Effector memory CD4-positive, alpha-beta T cell (primary cell): ENCODE measurements around the gene FER1L5.

Experiments
- DNase-seq, 3 donors: peaks; one replicate each; pipeline ENCODE4 v3.0.0-alpha.2; 2020
- H3K27ac ChIP-seq: 2 replicates; pipeline ENCODE4 v1.7.0; 2013; ENCODE audit warnings: mild to moderate bottlenecking, low read length, moderate library complexity; ENCODE audit not compliant: insufficient read depth, poor library complexity, severe bottlenecking
- H3K27me3 ChIP-seq: replicated peaks from 2 replicates; pipeline ENCODE4 v1.7.0; 2013; ENCODE audit warnings: mild to moderate bottlenecking, low read length; ENCODE audit not compliant: insufficient read depth, control insufficient read depth, poor library complexity, severe bottlenecking
- H3K36me3 ChIP-seq: 2 replicates; pipeline ENCODE4 v1.7.0; 2013; ENCODE audit warnings: mild to moderate bottlenecking, low read length, moderate library complexity; ENCODE audit not compliant: control insufficient read depth, insufficient read depth
- H3K4me1 ChIP-seq: 2 replicates; pipeline ENCODE4 v1.7.0; 2013; ENCODE audit warnings: low read length, mild to moderate bottlenecking; ENCODE audit not compliant: control insufficient read depth, insufficient read depth, poor library complexity, severe bottlenecking
- H3K4me3 ChIP-seq: 2 replicates; pipeline ENCODE4 v1.7.0; 2013; ENCODE audit warnings: low read length, low read depth, mild to moderate bottlenecking; ENCODE audit not compliant: insufficient read depth, poor library complexity, severe bottlenecking
- H3K9me3 ChIP-seq: 2 replicates; pipeline ENCODE4 v1.7.0; 2013; ENCODE audit warnings: mild to moderate bottlenecking, low read length, moderate library complexity; ENCODE audit not compliant: control insufficient read depth

Gene FER1L5

DNA sequence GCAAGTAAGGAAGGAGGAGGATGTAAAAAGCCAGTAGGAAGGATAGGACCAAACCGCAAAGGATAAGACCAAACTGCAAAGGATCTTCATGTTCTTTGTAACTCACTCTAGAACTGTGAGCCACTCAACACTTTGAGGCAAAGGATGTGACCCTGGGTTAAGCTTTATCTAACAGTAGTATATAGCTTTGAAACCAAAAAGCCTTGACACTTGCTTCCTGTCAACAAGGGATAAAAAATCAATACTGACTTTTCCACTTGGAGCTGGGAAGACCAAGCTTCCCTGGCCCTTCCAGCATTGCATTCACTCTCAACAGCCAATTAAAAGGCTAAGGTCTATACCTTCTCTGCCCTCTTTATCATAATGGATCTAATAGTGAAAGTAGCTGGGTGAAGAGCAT lies 26.4 kb upstream of the FER1L5 start:
- H3K4me3 ChIP-seq: no peak overlapping the region
- H3K4me1 ChIP-seq: no peaks in the 10 kb centered on the region
- H3K36me3 ChIP-seq: peaks cover 39% of the 10 kb centered on the region
- no peaks in the 10 kb centered on the region for H3K27me3 ChIP-seq
- no peak overlapping the region for H3K27ac ChIP-seq
- DNase-seq: no peak
- H3K9me3 ChIP-seq: no peaks in the 10 kb centered on the region

- no peaks in the 10 kb centered on the region for H3K9me3 ChIP-seq
- H3K27ac ChIP-seq: no peak overlapping the region
- DNase-seq: no peak
- no peak overlapping the region for H3K4me3 ChIP-seq
- H3K4me1 ChIP-seq: no peaks in the 10 kb centered on the region
- peaks cover 35% of the 10 kb centered on the region for H3K36me3 ChIP-seq
- H3K27me3 ChIP-seq: no peaks in the 10 kb centered on the region
These were observed 26.0 kb upstream of the FER1L5 start for GRCh38 chr2:96616535-96616934.

- no peak overlapping the region for H3K4me3 ChIP-seq
- no peak overlapping the region for H3K27ac ChIP-seq
- H3K4me1 ChIP-seq: no peaks in the 10 kb centered on the region
- H3K36me3 ChIP-seq: peaks cover 30% of the 10 kb centered on the region
- no peak for DNase-seq
- no peaks in the 10 kb centered on the region for H3K9me3 ChIP-seq
- no peaks in the 10 kb centered on the region for H3K27me3 ChIP-seq
These were observed 25.6 kb upstream of the FER1L5 start for GRCh38 chr2:96617012-96617411.

DNA sequence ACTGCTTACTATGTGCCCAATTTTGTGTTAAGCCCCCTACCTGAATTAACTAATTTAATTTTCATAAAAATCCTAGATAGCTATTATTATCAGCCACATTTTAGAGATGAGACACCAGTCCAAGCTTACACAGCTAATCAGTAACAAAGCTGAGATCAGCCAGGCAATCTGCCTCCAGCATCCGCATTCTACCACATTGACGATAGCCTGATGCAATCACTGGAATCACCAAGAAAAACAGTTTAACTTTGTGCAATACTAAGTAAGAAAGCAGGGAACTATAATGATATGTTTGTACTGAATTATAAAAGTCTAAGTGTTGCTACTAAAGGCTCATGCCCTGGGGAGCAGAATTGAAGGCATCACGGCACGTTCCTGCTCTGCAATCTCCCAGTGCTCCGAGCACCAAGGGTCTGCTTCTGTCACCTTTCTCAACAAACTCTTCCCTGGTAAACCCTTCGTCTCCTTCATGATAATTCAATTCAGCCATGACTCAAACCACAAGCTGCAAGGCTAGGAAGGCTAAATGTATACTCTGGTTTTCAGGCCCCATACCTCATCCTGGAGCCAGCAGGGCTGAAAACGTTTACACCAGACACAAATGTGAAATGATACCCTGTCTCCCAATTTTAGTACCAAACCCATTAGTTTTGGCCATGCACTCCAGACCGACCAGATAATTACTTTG lies 23.8 kb upstream of the FER1L5 start:
- no peak for DNase-seq
- no peaks in the 10 kb centered on the region for H3K27me3 ChIP-seq
- no peak overlapping the region for H3K4me3 ChIP-seq
- H3K36me3 ChIP-seq: peaks cover 14% of the 10 kb centered on the region
- no peaks in the 10 kb centered on the region for H3K9me3 ChIP-seq
- no peak overlapping the region for H3K27ac ChIP-seq
- no peaks in the 10 kb centered on the region for H3K4me1 ChIP-seq

- H3K27ac ChIP-seq: no peak overlapping the region
These were observed 20.0 kb upstream of the FER1L5 start for GRCh38 chr2:96622544-96622943.

GRCh38 chr2:96623116-96623515 lies 19.4 kb upstream of the FER1L5 start:
- H3K4me3 ChIP-seq: no peak overlapping the region
- no peaks in the 10 kb centered on the region for H3K4me1 ChIP-seq
- H3K9me3 ChIP-seq: no peaks in the 10 kb centered on the region
- no peak overlapping the region for H3K27ac ChIP-seq
- H3K36me3 ChIP-seq: peaks cover 22% of the 10 kb centered on the region
- H3K27me3 ChIP-seq: no peaks in the 10 kb centered on the region
- DNase-seq: no peak

More at GRCh38 chr2:96622544-96622943, 20.0 kb upstream of the FER1L5 start:
- peaks cover 17% of the 10 kb centered on the region for H3K36me3 ChIP-seq
- no peaks in the 10 kb centered on the region for H3K9me3 ChIP-seq
- no peak for DNase-seq
- H3K4me1 ChIP-seq: no peaks in the 10 kb centered on the region
- no peaks in the 10 kb centered on the region for H3K27me3 ChIP-seq
- H3K4me3 ChIP-seq: no peak overlapping the region

- Histone ChIP-seq H3K27me3 (no peaks in the 10 kb centered on the region), H3K36me3 (peaks cover 24% of the 10 kb centered on the region), H3K9me3 (no peaks in the 10 kb centered on the region), H3K4me3 (no peak overlapping the region), H3K4me1 (no peaks in the 10 kb centered on the region), H3K27ac (no peak overlapping the region)
- no peak for DNase-seq
These were observed 16.7 kb upstream of the FER1L5 start for GRCh38 chr2:96625571-96626552.

DNA sequence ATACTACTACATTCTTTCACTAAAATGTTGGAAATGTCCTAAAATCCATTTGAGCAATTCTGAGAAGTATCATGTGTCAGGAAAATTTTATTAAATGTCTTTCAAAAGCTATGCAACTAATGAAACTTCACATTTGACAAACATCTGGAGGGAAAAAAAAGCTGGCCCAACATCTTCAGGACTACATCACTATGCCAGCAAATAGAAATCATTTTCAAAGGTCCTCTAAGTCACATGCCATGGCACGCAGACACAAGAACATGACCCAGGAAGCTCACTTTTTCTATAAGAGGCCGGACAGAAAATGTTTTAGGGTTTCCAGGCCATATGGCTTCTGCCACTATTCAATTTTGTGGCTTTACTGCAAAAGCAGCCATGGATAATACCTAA lies 16.0 kb upstream of the FER1L5 start:
- H3K4me1 ChIP-seq: no peaks in the 10 kb centered on the region
- DNase-seq: no peak
- no peak overlapping the region for H3K4me3 ChIP-seq
- no peaks in the 10 kb centered on the region for H3K9me3 ChIP-seq
- H3K27ac ChIP-seq: no peak overlapping the region
- H3K27me3 ChIP-seq: no peaks in the 10 kb centered on the region
- peaks cover 29% of the 10 kb centered on the region for H3K36me3 ChIP-seq

DNA sequence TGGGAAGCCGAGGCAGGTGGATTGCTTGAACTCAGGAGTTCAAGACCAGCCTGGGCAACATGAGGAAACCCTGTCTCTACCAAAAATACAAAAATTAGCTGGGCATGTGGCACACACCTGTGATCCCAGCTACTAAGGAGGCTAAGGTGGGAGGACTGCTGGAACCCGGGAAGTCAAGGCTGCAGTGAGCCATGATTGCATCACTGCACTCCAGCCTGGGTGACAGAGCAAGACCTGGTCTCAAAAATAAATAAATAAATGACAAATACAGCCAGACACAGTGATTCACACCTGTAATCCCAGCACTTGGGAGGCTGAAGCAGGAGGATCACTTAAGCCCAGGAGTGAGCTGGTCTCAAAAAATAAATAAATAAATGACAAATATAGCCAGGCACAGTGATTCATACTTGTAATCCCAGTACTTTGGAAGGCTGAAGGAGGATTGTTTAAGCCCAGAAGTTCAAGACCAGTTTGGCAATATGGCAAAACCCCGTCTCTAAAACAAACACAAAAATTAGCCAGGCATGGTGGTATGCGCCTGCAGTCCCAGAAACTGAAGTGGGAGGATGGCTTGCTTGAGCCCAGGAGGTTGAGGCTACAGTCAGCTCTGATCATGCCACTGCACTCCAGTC lies 10.6 kb upstream of the FER1L5 start:
- peaks cover 26% of the 10 kb centered on the region for H3K36me3 ChIP-seq
- DNase-seq: no peak
- no peaks in the 10 kb centered on the region for H3K27me3 ChIP-seq
- no peak overlapping the region for H3K27ac ChIP-seq
- no peaks in the 10 kb centered on the region for H3K9me3 ChIP-seq
- no peak overlapping the region for H3K4me3 ChIP-seq
- H3K4me1 ChIP-seq: peaks cover 7% of the 10 kb centered on the region

DNA sequence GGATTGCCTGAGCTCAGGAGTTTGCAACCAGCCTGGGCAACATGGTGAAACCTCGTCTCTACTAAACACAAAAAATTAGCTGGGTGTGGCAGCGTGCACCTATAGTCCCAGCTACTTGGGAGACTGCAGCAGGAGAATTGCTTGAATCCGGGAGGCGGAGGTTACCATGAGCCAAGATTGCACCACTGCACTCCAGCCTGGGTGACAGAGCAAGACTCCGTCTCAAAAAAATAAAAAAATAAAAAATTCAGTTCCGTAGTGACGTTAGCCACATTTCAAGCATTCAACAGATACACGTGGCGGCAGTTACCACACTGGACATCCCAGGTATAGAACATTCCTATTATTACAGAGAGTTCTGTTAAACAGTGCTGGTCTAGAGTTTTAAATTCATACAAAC lies 8.9 kb upstream of the FER1L5 start:
- Histone ChIP-seq H3K27ac (no peak overlapping the region), H3K4me1 (peaks cover 17% of the 10 kb centered on the region), H3K9me3 (no peaks in the 10 kb centered on the region), H3K4me3 (no peak overlapping the region), H3K27me3 (no peaks in the 10 kb centered on the region), H3K36me3 (peaks cover 19% of the 10 kb centered on the region)
- DNase-seq: no peak
